Medulla oblongata (tissue), 1 donor: ENCODE results near the gene NUP205.
"Not testable (repeated sequence)": the region's sequence is repeated elsewhere in the genome, so short reads cannot be mapped to it uniquely, and the experiment has no call there.

Source experiments
- DNase-seq: peaks from one replicate; pipeline ENCODE4 v3.0.0-alpha.2; 2015; ENCODE audit errors: extremely low spot score

The NUP205 gene

DNA sequence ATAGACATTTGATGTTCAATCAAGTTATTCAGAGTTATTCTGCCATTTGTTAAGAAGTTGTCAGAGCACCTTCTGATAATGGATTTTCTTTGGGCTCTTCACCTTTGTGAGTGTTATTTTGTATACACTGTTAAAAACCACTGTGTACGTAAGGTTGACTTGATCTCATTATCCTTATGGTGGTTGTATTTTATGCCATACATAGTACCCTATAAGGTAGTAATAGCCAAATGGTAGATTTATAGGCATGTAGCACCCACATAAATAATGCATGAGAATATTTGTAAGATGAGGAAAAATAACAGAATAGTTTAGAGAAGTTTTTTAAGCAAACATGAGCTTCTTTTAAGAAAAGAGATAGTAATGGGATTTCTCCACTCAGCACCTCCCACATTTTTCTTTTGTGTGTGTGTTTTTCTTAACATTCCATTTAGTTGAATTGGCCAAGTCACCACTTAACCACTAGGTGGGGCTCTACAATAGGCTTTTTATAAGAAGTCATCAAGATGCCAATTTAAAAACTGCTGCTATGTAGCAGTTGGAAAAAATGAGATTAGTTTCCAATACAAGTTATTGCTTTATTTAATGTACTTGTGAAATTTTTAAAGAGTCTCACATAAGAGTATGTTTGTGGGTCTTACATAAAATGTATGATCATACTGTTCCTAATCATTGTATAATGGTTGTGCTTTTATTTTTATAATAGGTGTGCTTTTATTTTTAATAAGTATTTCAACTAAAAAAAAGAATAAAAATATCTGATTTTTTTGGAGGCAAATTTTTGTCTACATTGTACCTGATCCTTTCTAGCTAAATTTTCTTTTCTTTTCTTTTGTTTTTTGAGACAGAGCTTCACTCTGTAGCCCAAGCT is 63.5 kb downstream of the NUP205 start:
- DNase-seq = peak; percentile 88

- DNase-seq = no peak
Observed at GRCh38 chr7:135634191-135634878, 76.6 kb downstream of the NUP205 start.

GRCh38 chr7:135639690-135640089 is 82.0 kb downstream of the NUP205 start:
- not testable (repeated sequence) for DNase-seq

- no peak for DNase-seq
Observed at GRCh38 chr7:135644154-135644553, 86.4 kb downstream of the NUP205 start.

DNA sequence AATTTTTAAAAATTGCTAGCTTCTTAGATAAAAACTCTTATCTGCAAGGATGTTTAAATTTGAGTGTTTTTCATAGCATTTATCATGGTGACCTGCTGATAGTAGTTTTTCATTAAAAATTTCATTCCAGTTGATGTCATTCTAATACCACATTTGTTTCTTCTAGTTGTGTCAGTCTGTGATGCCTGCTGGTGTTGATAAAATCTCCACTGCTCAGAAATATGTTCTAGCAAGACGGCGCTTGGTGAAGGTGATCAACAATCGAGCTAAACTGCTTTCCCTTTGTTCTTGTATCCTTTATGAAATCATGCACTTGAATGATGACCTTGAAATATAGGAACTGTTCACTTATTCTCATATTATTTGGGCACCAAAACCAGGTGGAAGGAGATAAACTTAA is 87.0 kb downstream of the NUP205 start:
- no peak for DNase-seq

DNA sequence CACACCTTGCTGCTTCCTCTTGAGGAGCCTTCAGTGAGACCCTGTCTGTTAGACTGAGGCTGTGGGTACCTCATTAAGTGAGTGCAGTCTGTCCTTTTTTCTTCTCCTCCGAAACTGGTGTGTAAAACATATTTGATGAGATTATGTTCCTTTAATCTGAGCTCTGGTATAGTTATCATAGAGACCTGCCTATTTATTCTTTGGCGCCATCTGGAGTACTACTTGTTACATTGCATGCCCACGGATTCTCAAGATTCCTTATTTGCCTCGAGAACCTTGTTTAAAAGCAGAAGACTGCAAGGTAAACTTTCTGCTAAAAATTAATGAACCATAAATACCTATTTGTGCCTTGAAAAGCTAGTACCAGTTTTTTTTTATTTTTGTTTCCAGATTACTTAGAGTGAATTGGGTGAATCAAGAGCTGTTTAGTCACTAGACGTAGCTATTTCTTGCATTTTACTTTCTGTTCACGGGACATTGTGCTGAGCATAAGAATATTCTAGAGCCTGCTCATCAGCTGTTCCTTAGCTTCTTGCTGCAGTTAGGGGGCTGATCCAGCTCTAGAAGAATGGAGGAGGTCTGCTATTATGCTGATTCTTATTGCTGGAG is 87.7 kb downstream of the NUP205 start:
- DNase-seq = peak; percentile 79

- DNase-seq = no peak
Observed at GRCh38 chr7:135647755-135648154, 90.0 kb downstream of the NUP205 start.

DNA sequence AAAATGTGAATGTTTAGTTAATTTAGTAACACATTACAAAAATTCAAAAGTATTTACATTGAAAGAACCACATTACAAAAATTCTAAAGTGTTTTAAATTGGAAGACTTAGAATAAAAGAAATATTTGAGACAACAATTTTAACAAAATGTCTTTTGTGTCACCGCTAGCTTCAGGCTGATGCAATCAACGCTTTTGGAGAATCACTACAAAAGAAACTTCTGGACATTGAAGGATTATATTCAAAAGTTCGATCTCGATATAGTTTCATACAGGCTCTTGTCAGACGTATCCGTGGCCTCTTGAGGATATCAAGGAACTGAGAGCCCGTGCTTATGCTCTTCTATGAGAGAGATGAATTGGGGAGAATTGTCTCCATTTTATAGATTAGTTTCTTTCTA is 90.5 kb downstream of the NUP205 start:
- DNase-seq = no peak

DNA sequence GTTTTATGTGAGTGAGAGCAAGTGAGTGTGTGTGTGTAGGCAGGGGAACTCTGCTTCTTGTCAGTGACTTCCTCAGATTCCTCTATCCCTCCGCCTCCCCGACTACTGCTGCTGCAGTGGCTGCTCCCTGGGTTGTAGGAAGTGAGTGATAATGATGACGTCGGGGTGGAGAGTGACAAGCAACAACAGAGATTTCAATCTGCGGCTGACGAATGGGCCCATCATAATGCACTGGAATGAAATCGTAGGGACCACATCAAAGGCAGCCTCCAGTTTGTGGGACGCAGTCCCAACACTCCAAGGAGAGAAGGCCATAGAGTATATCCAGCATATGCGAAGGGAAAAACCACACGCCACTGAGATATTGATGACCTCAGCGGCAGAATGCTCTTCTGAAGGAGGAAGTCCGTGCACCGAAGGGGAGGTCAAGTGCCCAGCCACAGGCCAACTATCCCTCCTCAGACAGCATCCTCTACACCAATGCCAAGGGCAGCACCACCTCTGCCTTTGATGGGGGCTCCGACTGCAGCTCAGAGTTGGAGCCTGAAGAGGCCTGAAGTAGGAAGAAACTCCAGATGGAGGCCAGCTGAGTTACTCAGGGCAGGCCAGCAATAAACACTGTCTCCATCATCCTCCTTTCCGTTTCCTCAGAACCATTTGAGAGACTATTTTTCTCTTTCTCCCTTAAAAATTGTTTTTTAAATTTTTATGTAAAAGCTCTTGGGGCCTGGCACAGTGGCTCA is 93.3 kb downstream of the NUP205 start:
- no peak for DNase-seq

GRCh38 chr7:135653340-135654080 is 95.8 kb downstream of the NUP205 start:
- DNase-seq = no peak

- no peak for DNase-seq
Observed at GRCh38 chr7:135658564-135658963, 100.8 kb downstream of the NUP205 start.

DNA sequence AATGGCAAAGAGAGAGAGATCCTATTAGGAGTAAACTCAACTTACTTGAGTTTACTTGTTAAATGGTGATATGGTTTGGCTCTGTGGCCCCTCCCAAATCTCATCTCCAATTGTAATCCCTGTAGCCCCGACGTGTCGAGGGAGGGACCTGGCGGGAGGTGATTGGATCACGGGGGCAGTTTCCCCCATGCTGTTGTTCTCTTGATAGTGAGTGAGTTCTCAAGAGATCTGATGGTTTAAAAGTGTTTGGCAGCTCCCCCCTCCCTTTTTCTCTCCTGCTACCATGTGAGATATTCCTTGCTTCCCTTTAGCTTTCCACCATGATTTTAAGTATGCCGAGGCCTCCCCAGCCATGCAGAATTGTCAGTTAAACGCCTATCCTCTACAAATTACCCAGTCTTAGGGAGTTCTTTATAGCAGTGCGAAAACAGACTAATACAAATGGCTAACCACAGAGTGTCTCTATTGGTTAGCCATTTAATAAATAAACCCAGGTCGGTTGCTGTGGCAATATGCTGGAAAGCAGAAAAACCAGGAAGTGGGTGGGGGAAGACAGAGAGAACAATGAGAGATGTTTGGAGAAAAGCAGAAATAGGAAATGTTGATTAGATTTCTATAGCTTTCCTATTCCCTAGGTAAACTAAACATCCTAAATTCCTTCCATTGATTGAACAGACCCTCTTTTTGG is 101.6 kb downstream of the NUP205 start:
- no peak for DNase-seq

DNA sequence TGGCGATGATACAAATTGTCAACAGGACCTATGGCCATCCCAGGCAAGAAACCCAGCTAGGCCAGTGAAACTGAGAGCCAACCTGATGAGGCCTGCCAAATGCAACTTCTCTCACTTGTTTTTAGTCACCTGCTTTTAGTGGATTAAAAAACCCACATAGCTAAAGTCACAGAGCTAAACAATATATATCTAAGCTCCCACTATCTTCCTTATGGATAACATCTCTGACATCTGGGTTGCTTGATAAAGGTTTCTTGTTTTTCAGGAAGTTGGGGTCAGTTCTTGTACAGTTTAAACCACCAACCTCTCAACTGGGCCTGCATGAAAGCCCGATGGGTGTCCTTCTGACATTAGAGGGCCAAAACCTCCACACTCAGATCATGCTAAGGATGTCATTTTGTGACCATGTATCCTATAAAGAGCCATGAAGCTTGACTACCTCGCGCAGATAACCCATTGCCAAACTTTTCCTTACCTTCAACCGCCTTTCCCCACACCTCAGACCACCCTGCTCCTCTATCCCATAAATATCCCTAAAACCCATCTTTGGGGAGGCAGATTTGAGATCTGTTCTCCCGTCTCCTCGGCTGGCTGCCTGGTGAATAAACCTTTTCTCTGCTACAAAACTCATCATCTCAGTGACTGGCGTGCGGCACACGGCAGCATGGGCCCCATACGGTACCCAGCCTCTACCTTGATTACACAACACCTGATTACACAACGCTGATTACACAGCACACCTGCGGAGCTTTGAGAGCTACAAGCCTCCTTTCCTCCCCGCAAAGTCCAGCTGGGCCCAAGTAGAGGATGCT is 103.8 kb downstream of the NUP205 start:
- peak; percentile 16 for DNase-seq

GRCh38 chr7:135662123-135662372 is 104.3 kb downstream of the NUP205 start:
- no peak for DNase-seq

DNA sequence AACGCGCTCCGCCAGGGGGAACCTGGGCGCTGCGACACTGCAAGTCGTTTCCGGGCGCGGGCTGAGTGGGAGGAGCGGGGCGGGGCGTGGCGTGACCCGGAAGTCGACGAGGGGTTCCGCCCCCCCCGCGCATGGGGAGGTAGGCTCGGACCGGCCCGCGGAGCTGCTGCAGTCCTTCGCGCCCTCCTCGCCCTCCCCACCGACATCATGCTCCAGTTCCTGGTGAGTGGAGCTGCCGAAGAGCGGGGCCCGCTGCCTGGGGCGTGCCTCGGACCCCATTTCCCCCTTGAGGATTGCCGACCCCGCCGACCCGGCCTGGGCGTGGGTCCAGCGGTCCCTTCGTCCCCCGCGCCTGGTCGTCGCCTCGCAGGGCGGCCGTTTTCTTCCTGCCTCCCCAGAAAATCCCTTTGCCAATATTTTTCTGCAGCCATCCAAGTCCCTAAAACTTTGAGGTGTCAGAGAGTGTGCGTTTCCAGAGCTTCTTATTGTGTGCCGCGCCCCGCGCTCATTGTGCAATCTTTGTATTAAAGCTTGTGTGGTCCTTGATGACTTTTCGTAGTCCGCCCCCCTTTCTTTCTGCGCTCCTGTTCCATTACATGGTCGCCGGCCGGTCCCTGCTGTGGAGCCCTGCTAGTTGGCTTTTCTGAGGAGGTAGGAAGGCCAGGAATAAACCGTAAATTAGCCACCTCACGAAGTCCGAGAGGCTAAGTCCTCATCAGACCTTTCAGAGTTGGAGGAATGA is 104.8 kb downstream of the NUP205 start, which contains the start of gene STMP1:
TSS of gene STMP1 (plus strand) at position 142 of the 742 bp plus-strand sequence.
- peak; percentile 95 for DNase-seq

- DNase-seq = no peak
Observed at GRCh38 chr7:135664046-135664589, 106.4 kb downstream of the NUP205 start.

- no peak for DNase-seq
Observed at GRCh38 chr7:135665042-135665441, 107.3 kb downstream of the NUP205 start.

GRCh38 chr7:135666156-135666555 is 108.4 kb downstream of the NUP205 start:
- DNase-seq = no peak

DNA sequence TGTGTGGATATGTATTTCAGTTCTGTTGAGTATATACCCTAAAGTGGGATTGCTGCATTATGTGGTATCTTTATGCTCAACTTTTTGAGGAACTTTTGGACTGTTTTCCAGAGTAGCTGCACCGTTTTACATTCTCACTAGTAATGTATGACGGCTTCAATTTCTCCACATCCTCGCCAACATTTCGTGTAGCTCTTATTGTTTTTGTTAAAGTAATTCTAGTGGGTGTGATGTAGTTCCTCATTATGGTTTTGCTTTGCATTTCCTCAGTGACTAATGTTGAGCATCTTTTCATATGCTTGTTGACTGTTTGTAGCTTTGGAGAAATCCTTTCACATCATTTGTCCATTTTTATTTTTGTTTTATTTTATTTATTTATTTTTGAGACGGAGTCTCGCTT is 109.1 kb downstream of the NUP205 start:
- DNase-seq = no peak
